HepG2 (cell line): ENCODE measurements around the gene GTF2A1. TPM values are rescaled to one million over a fixed set of nuclear protein-coding genes. Genes with fewer than 3 reads are reported as not detected.

ENCODE experiments used
- AGO2 ChIP-seq: fragments of 200-400 bp; formaldehyde crosslinking; optimal IDR thresholded peaks from 2 replicates; pipeline ENCODE3; 2017; ENCODE audit warnings: mild to moderate bottlenecking, low read depth, low read length, moderate library complexity
- AKAP8 ChIP-seq: sonication (generic); formaldehyde crosslinking; IDR thresholded peaks from 2 replicates; pipeline ENCODE4 v1.5.1; 2020; ENCODE audit warnings: mild to moderate bottlenecking, missing genetic modification reagents
- ATF7 ChIP-seq, 2 experiments: fragments of 450-650 bp in 1 of 2; sonication (generic) in 1 of 2; formaldehyde crosslinking in 1 of 2; IDR thresholded peaks; 2 replicates each; pipeline versions ENCODE4 v1.4.0 to v1.6.1; 2016 to 2020; ENCODE audit warnings: antibody characterized with exemption in 1 of 2, mild to moderate bottlenecking in 1 of 2, missing genetic modification reagents in 1 of 2
- BRCA1 ChIP-seq: sonication (generic); formaldehyde crosslinking; IDR thresholded peaks from 2 replicates; pipeline ENCODE4 v1.4.0; 2020; ENCODE audit warnings: missing genetic modification reagents
- GATAD1 ChIP-seq: IDR thresholded peaks from 2 replicates; pipeline ENCODE4 v1.6.1; 2016; ENCODE audit warnings: missing genetic modification reagents, missing compliant biosample characterization
- KAT2B ChIP-seq: fragments of 150-350 bp; IDR thresholded peaks from 2 replicates; pipeline ENCODE4 v1.6.1; 2014; ENCODE audit warnings: low read depth, low read length, borderline replicate concordance
- KLF11 ChIP-seq: IDR thresholded peaks from 2 replicates; pipeline ENCODE4 v1.6.1; 2016; ENCODE audit warnings: missing compliant biosample characterization
- MED1 ChIP-seq: sonication (generic); formaldehyde crosslinking; IDR thresholded peaks from 2 replicates; pipeline ENCODE4 v1.4.0; 2020; ENCODE audit warnings: missing genetic modification reagents
- RFXANK ChIP-seq: IDR thresholded peaks from 2 replicates; pipeline ENCODE4 v1.6.1; 2016
- SALL2 ChIP-seq: sonication (generic); formaldehyde crosslinking; IDR thresholded peaks from 2 replicates; pipeline ENCODE4 v1.8.1; 2023; ENCODE audit warnings: mild to moderate bottlenecking, missing genetic modification reagents, inconsistent platforms
- SPEN ChIP-seq: sonication (generic); formaldehyde crosslinking; IDR thresholded peaks from 2 replicates; pipeline ENCODE4 v1.5.1; 2020; ENCODE audit warnings: low read depth, mild to moderate bottlenecking, missing genetic modification reagents
- SYNCRIP ChIP-seq: fragments of 200-400 bp; formaldehyde crosslinking; IDR thresholded peaks from 2 replicates; pipeline ENCODE4 v1.6.1; 2018; ENCODE audit warnings: mild to moderate bottlenecking, low read depth, low read length; ENCODE audit not compliant: insufficient read depth
- TEAD2 ChIP-seq: sonication (generic); formaldehyde crosslinking; IDR thresholded peaks from 2 replicates; pipeline ENCODE4 v1.9.0; 2021; ENCODE audit warnings: missing genetic modification reagents
- ZBTB34 ChIP-seq: sonication (generic); formaldehyde crosslinking; IDR thresholded peaks from 2 replicates; pipeline ENCODE4 v1.8.0; 2022; ENCODE audit warnings: mild to moderate bottlenecking, missing genetic modification reagents
- ZBTB44 ChIP-seq: sonication (generic); formaldehyde crosslinking; IDR thresholded peaks from 2 replicates; pipeline ENCODE4 v1.4.0; 2020; ENCODE audit warnings: missing genetic modification reagents
- ZNF121 ChIP-seq: sonication (generic); formaldehyde crosslinking; IDR thresholded peaks from 2 replicates; pipeline ENCODE4 v1.5.0; 2020; ENCODE audit warnings: mild to moderate bottlenecking, missing genetic modification reagents
- ZNF33A ChIP-seq: sonication (generic); formaldehyde crosslinking; IDR thresholded peaks from 2 replicates; pipeline ENCODE4 v1.5.1; 2020; ENCODE audit warnings: missing genetic modification reagents, mild to moderate bottlenecking, moderate library complexity, borderline replicate concordance
- ZNF605 ChIP-seq: sonication (generic); formaldehyde crosslinking; IDR thresholded peaks from 2 replicates; pipeline ENCODE4 v1.8.0; 2022; ENCODE audit warnings: mild to moderate bottlenecking, missing genetic modification reagents
- ZNF616 ChIP-seq: sonication (generic); formaldehyde crosslinking; IDR thresholded peaks from 2 replicates; pipeline ENCODE4 v1.5.0; 2020; ENCODE audit warnings: low read depth, mild to moderate bottlenecking, missing genetic modification reagents
- ZNF619 ChIP-seq: sonication (generic); formaldehyde crosslinking; IDR thresholded peaks from 2 replicates; pipeline ENCODE4 v1.4.0; 2020; ENCODE audit warnings: mild to moderate bottlenecking, missing genetic modification reagents
- ZNF704 ChIP-seq: sonication (generic); formaldehyde crosslinking; IDR thresholded peaks from 2 replicates; pipeline ENCODE4 v1.8.1; 2023; ENCODE audit warnings: mild to moderate bottlenecking, inconsistent platforms, moderate library complexity, missing genetic modification reagents, borderline replicate concordance
- ZSCAN20 ChIP-seq: sonication (generic); formaldehyde crosslinking; IDR thresholded peaks from 2 replicates; pipeline ENCODE4 v1.4.0; 2020; ENCODE audit warnings: missing genetic modification reagents, mild to moderate bottlenecking, borderline replicate concordance
- ZSCAN30 ChIP-seq: sonication (generic); formaldehyde crosslinking; IDR thresholded peaks from 2 replicates; pipeline ENCODE4 v1.5.0; 2020; ENCODE audit warnings: mild to moderate bottlenecking, missing genetic modification reagents
- polyA plus RNA-seq, 8 experiments: library from polyadenylated mRNA; depleted of rRNA in 3 of 8; stranded (reverse) in 7 of 8; unstranded in 1 of 8; fragments of >200 nt; fragmentation: Illumina TruSeq in 4 of 8; extraction: Trizol in 4 of 8; gene quantifications; 2 replicates each; pipeline versions ENCODE4 v1.2.1 to v1.2.3, GENCODE V29; 2011 to 2016; ENCODE audit warnings: low read depth in 4 of 8, missing spikeins in 1 of 8, mixed read lengths in 1 of 8; ENCODE audit not compliant: insufficient read depth in 1 of 8
- total RNA-seq, 5 experiments: library from RNA; depleted of rRNA; stranded (reverse); fragments of >200 nt; fragmentation: Illumina TruSeq; extraction: Trizol; gene quantifications; 2 replicates each; pipeline ENCODE4 v1.2.3, GENCODE V29; 2016; ENCODE audit warnings: low read depth in 1 of 5
- TF ChIP-seq, protein P1 (sequence below): IDR thresholded peaks from 2 replicates; pipeline ENCODE4 v1.6.1; 2016; ENCODE audit warnings: low read depth, control low read depth

The GTF2A1 gene
- total and polyA plus RNA-seq, 2 of the 13 experiments (the other 11 are each of a cell fraction or from before 2014, with no cell fraction given) = 14.9 to 17.5 TPM

DNA sequence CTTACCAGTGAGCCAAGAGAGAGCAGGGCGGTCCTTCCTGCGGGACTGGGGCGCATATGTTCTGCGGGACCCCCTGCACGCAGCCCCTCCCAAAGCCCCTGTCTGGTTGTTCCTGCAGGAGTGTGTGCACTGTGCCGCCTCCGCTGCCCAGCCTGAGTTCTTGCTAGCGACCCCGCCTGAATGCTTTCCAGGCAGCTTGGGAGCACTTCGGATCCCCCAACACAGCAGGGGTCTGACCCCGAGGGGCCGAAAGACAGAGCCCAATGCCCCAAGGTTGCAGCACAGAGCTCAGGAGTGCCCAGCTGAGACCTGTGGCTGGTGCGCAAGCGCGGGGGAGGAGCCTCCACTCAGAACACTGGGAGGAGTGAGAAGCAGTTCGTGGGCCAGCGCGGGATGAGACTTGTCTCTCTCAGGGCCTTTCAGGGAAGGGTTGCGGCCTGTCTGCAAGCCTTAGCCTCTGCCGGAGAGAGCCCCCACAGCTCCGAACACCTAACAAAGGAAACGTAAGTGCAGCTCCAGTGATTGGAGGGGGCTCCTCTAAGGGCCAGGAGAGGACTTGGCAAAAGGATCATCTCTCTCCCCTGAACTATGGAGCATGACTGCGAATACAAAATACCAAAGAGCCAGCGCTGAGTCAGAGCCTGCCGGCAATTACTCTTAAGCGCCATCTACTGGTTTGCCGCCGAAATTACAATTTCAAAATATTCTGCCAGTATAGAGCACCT, 50.5 kb downstream of the GTF2A1 start (continued):
- TF ChIP-seq KAT2B (no peak), ATF7 (IDR thresholded peaks at IDR 0.05) (no peak), ATF7 (CRISPR knock-in tag; IDR thresholded peaks at IDR 0.05) (no peak), ZNF605 (CRISPR knock-in tag) (peak; percentile 70; the same call in 1 of the 2 replicates), BRCA1 (no peak), TEAD2 (CRISPR knock-in tag) (no peak), ZSCAN20 (CRISPR knock-in tag) (no peak), ZNF33A (CRISPR knock-in tag) (no peak), AKAP8 (no peak), ZSCAN30 (CRISPR knock-in tag) (no peak), ZBTB34 (CRISPR knock-in tag) (peak; percentile 38; the same call in 1 of the 2 replicates), SPEN (CRISPR knock-in tag) (peak; percentile 52; the same call in 1 of the 2 replicates), SALL2 (CRISPR knock-in tag) (no peak), ZBTB44 (no peak), ZNF619 (CRISPR knock-in tag) (no peak; the same call in 1 of the 2 replicates), RFXANK (CRISPR knock-in tag) (no peak), MED1 (CRISPR knock-in tag) (peak; percentile 18; the same call in 1 of the 2 replicates), ZNF121 (no peak), ZNF704 (CRISPR knock-in tag) (no peak), AGO2 (peak; percentile 67), ZNF616 (CRISPR knock-in tag) (0 out of 2 replicates have a peak, but pooled peaks have one; percentile 41), KLF11 (CRISPR knock-in tag) (no peak), SYNCRIP (no peak), GATAD1 (CRISPR knock-in tag) (no peak)
- TF ChIP-seq, protein P1, sequence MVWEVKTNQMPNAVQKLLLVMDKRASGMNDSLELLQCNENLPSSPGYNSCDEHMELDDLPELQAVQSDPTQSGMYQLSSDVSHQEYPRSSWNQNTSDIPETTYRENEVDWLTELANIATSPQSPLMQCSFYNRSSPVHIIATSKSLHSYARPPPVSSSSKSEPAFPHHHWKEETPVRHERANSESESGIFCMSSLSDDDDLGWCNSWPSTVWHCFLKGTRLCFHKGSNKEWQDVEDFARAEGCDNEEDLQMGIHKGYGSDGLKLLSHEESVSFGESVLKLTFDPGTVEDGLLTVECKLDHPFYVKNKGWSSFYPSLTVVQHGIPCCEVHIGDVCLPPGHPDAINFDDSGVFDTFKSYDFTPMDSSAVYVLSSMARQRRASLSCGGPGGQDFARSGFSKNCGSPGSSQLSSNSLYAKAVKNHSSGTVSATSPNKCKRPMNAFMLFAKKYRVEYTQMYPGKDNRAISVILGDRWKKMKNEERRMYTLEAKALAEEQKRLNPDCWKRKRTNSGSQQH (CRISPR knock-in tag) = no peak
